WI38 (cell line): Measurements from ENCODE around the gene GPR84.
A peak's percentile ranks its signal among the peaks of the same experiment; 100 is the strongest.

Source experiments
- H3K4me3 ChIP-seq: 2 replicates; pipeline ENCODE4 v1.5.1; 2011; ENCODE audit warnings: low read depth, mild to moderate bottlenecking, control low read depth, low read length
- CTCF ChIP-seq: IDR thresholded peaks from 2 replicates; pipeline ENCODE4 v1.5.1; 2012; ENCODE audit warnings: low read depth, mild to moderate bottlenecking, control low read depth, low read length

Gene GPR84

GRCh38 chr12:54379398-54380201 lies 15.3 kb upstream of the GPR84 start:
- peak overlapping the region; percentile 57 for H3K4me3 ChIP-seq

DNA sequence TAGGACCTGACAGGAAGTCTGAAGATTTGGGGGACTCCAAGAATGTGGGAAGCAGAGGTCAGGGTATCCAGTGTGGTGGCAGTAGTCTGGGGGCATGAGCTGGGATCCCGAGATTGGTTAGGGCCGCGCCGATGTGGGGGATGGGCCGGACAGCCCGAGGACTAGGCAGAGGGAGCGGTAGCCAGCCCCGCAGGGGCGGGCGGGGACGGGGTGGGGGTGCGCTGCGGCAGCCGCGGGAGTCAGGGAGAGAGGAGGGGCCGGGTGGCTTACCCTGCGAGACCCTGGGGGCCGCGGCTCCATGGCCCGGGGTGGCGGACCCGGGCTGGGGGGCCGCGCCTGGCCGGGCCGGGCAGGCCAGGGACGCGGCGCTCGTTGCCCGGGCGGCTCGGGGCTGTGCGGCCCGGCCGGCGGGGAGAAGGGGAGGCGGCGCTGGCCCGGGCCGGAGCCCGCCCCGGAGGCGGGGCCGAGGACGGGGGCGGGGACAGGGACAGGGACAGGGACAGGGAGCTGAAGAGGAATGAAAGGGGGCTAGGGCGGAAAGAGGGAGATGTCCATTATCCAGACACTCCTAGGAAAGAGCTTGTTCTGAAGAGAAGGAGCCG lies 14.6 kb upstream of the GPR84 start:
- H3K4me3 ChIP-seq: peak overlapping the region; percentile 57
- TF ChIP-seq CTCF: no peak

More at GRCh38 chr12:54379398-54380201, 15.3 kb upstream of the GPR84 start:
- TF ChIP-seq CTCF: peak; percentile 100

GRCh38 chr12:54377797-54378515 lies 13.7 kb upstream of the GPR84 start:
- peak overlapping the region; percentile 57 for H3K4me3 ChIP-seq
- no peak for TF ChIP-seq CTCF

GRCh38 chr12:54377007-54377406 lies 12.7 kb upstream of the GPR84 start:
- TF ChIP-seq CTCF: no peak
- no peak overlapping the region for H3K4me3 ChIP-seq

DNA sequence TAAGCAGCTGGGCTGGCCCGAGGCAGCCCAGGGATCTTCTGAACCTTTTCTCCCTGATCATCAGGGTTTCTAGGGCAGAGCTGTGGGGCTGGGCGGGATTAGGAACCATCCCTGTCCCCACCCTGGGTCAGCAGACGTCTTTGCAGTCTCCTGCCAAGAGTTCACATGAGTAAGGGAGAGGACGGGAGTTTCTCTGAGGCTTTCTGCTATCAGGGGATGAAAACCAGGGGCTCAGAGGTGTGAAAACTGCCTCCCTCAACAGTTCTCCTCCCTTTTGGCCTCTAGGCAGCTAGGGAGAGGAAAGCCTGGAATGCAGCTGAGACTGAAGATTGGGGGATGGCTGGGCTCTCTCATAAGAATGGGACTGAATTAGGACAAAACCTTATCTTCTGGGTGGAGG lies 12.3 kb upstream of the GPR84 start:
- TF ChIP-seq CTCF: no peak
- H3K4me3 ChIP-seq: no peak overlapping the region

GRCh38 chr12:54375259-54375579 lies 10.9 kb upstream of the GPR84 start:
- no peak overlapping the region for H3K4me3 ChIP-seq
- TF ChIP-seq CTCF: no peak
